Large intestine (tissue), 3 donors: Measurements from ENCODE around the gene STUM. TPM values are rescaled to one million over a fixed set of nuclear protein-coding genes. Genes with fewer than 3 reads are reported as not detected.
"Not testable (repeated sequence)": the region's sequence is repeated elsewhere in the genome, so short reads cannot be mapped to it uniquely, and the experiment has no call there.

ENCODE experiments used
- DNase-seq, 2 donors: peaks; one replicate each; pipeline versions ENCODE4 v3.0.0 to v3.0.0-alpha.2; 2013
- H3K27ac ChIP-seq: one replicate; pipeline ENCODE4 v1.5.1; 2013; ENCODE audit warnings: low read length
- H3K27me3 ChIP-seq: 2 replicates; pipeline ENCODE4 v1.6.1; 2013; ENCODE audit warnings: low read length; ENCODE audit not compliant: control insufficient read depth, insufficient read depth
- H3K36me3 ChIP-seq: 2 replicates; pipeline ENCODE4 v1.6.1; 2013; ENCODE audit warnings: low read length; ENCODE audit not compliant: control insufficient read depth, insufficient read depth
- H3K4me1 ChIP-seq: one replicate; pipeline ENCODE4 v1.6.1; 2013; ENCODE audit warnings: low read length; ENCODE audit not compliant: control insufficient read depth, insufficient read depth
- H3K4me3 ChIP-seq: one replicate; pipeline ENCODE4 v1.5.1; 2013; ENCODE audit warnings: low read length
- H3K9me3 ChIP-seq: one replicate; pipeline ENCODE4 v1.6.1; 2013; ENCODE audit warnings: mild to moderate bottlenecking, low read depth, low read length, moderate library complexity; ENCODE audit not compliant: control insufficient read depth
- WGBS: methylation state at CpG from one replicate; pipeline ENCODE4 v1.1.5; 2013; ENCODE audit warnings: low lambda C conversion rate; ENCODE audit not compliant: insufficient coverage; 5-methylcytosine and 5-hydroxymethylcytosine counted together
- polyA plus RNA-seq: library from polyadenylated mRNA; unstranded; fragments of 120-200 nt; gene quantifications from one replicate; pipeline ENCODE4 v1.2.1, GENCODE V29; 2013

STUM gene
- polyA plus RNA-seq, 1 donor = 8.2 TPM

DNA sequence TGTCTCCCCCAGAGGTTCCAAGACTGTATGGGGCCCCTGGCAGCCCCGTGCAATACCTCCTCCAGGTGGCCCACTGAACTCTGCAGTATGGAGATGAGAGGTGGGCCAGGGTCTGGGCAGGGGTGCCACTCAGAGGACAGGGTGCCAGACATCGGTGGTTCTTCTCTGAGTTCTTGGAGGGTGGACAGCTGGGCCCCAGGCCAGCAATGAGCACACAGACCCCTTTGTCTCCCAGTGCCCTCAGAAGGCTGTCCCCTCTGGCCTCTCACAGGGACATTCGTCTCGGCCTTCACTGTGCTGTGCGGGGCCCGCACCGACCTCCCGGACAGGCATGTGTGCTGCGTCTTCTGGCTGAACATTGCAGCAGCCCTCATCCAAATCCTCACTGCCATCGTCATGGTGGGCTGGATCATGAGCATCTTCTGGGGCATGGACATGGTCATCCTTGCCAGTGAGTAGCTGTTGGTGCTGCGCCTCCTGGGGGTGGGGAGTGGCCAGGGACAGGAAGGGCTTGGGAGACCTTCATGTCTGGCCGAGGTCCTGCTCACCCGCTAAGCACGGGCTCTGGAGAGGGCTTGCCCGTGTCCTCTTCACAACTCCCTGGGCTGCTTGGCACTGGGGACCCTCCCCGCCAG, 48.1 kb downstream of the STUM start:
- no peaks in the 10 kb centered on the region for H3K9me3 ChIP-seq
- DNase-seq = no peak
- H3K27ac ChIP-seq = no peak overlapping the region
- peaks cover 4% of the 10 kb centered on the region for H3K27me3 ChIP-seq
- WGBS = no CpG with 5 or more reads among the region's 16 CpGs
- H3K4me1 ChIP-seq = no peaks in the 10 kb centered on the region
- H3K4me3 ChIP-seq = no peak overlapping the region
- H3K36me3 ChIP-seq = no peaks in the 10 kb centered on the region

DNA sequence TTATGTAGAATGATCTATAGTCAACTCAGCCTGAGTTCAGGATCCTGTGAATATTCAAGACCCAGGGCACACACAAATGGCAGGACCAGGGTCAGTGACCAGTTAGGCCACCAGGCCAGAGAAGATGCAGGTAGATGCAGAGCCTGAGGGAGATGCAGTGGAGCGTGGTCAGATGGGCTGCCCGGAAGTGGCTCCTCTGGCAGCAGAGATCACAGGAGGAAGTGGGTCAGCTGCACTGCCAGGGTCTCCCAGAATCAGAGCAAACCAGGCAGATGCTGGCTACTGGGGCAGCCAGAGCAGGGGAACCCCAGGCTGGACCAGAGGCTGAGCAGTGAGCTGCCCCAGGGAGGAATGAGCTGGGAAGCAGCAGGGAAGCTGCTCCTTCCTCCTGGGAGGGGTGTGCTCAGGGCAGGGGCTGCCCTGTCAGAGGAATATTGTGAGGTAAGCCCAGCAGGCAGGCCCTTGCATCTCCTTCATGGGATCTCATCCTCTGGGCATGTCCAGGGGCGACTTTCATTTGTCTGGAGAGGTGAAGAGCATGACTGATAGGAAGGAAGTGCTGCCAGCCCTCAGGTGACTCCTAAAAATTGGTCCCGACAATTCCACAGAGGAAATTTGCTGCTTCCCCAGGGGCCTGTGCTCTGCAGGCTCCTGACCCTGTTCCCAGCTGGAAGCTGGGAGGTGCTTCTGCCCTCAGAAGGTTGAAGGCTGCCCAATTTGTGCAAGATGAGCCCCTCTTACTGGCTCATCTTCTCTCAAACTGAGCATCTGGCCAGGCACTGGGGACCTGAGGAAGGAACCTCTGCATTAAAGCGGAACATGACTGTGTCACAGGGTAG, 49.3 kb downstream of the STUM start:
- Histone ChIP-seq H3K27me3 (peaks cover 4% of the 10 kb centered on the region), H3K27ac (no peak overlapping the region), H3K36me3 (no peaks in the 10 kb centered on the region), H3K4me1 (no peaks in the 10 kb centered on the region), H3K4me3 (no peak overlapping the region), H3K9me3 (no peaks in the 10 kb centered on the region)
- DNase-seq = no peak
- WGBS = no CpG with 5 or more reads among the region's 5 CpGs

DNA sequence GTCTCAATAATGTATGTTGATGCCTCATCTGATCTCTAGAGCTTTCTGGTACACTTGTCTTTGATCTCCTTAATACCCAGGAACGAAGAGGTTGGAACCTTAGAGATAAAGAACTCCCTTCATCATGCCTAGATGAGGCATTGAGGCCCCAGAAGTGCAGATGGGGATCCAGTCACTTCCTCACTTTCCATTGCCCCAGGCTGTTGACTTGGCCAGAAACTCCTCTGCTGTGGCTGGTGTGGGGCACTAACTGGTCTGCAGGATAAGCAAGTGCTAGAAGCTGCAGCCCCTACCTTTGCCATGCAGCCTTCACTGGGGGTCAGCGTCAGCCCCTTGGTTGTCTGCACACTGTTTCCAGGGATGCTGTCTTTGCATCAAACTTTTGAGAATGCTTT, 49.9 kb downstream of the STUM start:
- Histone ChIP-seq H3K4me3 (no peak overlapping the region), H3K36me3 (no peaks in the 10 kb centered on the region), H3K27ac (no peak overlapping the region), H3K9me3 (no peaks in the 10 kb centered on the region), H3K4me1 (no peaks in the 10 kb centered on the region), H3K27me3 (peaks cover 4% of the 10 kb centered on the region)
- no CpG with 5 or more reads among the region's 2 CpGs for WGBS
- DNase-seq = no peak

DNA sequence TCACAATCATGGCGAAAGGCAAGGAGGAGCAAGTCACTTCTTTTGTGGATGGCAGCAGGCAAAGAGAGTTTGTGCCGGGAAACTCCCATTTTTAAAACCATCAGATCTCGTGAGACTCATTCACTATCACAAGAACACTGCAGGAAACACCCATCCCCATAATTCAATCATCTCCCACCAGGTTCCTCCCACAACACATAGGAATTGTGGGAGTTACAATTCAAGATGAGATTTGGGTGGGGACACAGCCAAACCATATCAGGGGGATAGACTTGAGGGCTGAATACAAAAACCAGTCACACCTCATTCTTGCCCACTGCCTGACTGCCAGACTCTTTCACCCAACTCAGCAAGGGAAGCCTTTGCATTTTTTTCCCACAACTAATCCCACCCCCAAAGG, 50.4 kb downstream of the STUM start:
- not testable (repeated sequence) for H3K4me3 ChIP-seq, DNase-seq, H3K27ac ChIP-seq, H3K36me3 ChIP-seq, H3K4me1 ChIP-seq, H3K27me3 ChIP-seq, H3K9me3 ChIP-seq
- WGBS = no CpG with 5 or more reads among the region's 3 CpGs

DNA sequence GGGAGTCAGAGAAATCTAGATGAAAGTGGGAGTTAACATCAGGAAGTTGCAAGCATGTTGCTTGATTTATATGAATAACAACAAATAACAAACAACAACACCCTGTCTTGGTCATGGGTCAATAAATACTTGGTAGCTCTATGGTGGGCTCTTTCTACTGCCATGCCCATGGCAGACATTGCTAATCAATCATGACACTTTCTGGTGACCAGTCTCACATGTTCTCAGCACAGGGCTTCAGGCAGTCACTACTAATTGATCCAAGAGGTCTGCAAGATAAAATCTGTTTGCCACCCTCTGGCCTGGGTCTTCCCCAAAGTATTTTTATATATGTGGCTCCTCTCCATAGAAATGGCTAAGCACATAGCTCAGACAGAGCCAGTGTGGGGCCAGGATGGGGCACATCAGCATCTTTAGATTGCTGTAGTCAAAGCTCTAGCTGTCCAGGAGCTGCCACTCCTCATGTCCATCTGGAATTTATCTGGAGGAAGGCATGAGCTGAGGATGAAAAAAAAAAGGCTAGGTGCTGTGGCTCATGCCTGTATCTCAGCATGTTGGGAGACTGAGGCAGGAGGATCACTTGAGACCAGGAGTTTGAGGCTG, 51.2 kb downstream of the STUM start:
- Histone ChIP-seq H3K27ac (no peak overlapping the region), H3K36me3 (no peaks in the 10 kb centered on the region), H3K4me1 (no peaks in the 10 kb centered on the region), H3K9me3 (no peaks in the 10 kb centered on the region), H3K27me3 (no peaks in the 10 kb centered on the region), H3K4me3 (no peak overlapping the region)
- no peak for DNase-seq

DNA sequence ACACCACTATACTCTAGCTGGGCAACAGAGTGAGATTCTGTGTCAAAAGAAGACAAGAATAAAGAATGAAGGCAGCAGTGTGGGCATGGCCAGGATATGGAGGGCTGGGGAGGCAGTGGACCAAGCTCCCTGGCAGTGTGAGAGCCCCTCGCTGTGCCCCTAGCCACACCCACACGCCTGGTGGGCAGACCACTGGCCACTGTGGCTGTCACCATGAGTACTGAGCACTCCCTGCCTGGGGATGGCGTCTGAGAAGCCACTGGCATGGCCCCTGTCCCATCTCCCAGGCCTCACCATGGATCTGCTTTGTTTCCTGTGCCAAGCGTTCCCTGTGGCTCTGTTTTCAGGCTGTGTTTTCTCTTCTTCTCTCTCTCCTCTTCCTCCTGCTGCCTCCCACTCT, 51.7 kb downstream of the STUM start:
- Histone ChIP-seq H3K4me3 (no peak overlapping the region), H3K9me3 (no peaks in the 10 kb centered on the region), H3K27me3 (no peaks in the 10 kb centered on the region), H3K27ac (no peak overlapping the region), H3K4me1 (no peaks in the 10 kb centered on the region), H3K36me3 (no peaks in the 10 kb centered on the region)
- DNase-seq = no peak
- no CpG with 5 or more reads among the region's 4 CpGs for WGBS

DNA sequence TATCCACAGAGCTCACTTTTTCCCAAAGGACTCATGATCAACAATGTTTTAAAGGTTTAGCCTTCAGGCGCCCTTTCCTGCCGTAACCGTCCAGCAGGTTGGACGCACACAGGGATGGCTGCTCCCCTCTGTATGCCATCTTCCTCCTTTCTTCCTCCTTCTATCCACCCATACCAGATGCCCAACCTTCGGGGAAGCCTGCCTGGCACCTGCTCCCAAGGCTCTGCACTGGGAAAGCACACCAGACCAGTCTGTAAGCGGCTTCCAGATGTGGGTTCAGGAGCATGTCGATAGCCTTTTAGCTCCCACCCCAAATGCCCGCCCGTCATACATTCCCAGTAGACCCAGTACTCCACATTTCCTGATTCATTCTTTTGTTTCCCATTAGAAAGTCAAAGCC, 52.9 kb downstream of the STUM start:
- Histone ChIP-seq H3K36me3 (no peaks in the 10 kb centered on the region), H3K9me3 (no peaks in the 10 kb centered on the region), H3K27ac (no peak overlapping the region), H3K27me3 (no peaks in the 10 kb centered on the region), H3K4me3 (no peak overlapping the region), H3K4me1 (no peaks in the 10 kb centered on the region)
- DNase-seq = no peak
- 92% methylated on average over 7 of the region's 9 CpGs for WGBS

DNA sequence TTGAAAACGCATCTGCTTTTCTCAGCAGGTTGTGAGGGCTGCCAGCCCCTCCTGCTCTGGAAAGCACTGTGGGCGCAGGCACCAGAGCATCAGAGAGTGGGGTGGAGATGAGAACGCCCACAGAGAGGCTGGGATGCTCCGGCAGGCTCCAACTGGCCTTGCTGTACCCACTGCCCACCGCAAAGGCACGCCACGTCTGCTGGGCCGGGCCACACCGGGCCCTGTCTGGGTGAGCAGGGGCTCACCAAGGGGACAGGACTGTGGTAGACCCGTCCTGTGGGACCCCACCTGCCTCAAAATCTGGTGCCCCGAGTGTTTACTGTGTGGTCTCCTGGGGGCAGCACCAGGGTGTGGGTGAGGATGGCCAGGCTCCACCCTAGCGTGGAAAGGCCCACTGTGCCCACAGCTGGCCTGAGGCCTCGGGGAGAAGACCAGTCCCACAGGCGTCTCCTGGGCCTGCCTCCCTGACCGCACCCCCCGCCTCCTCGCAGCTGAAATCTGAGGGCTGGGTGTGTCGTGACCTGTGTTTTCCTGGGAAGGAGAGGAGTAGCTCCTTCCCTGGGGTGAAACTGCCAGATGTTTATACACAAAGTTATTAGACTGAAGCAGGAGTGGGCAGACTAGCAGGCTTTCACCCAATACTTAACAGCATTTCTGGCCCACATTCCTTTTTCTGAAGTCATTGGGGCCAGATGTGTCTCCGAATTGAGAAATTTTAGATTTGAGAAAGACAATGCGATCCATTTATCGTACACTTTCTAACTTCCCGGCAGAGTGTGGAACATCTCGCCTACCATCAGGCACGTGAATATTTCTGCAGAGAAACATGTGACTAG, 53.8 kb downstream of the STUM start:
- DNase-seq = no peak
- WGBS = 52% methylated on average over 5 of the region's 24 CpGs

DNA sequence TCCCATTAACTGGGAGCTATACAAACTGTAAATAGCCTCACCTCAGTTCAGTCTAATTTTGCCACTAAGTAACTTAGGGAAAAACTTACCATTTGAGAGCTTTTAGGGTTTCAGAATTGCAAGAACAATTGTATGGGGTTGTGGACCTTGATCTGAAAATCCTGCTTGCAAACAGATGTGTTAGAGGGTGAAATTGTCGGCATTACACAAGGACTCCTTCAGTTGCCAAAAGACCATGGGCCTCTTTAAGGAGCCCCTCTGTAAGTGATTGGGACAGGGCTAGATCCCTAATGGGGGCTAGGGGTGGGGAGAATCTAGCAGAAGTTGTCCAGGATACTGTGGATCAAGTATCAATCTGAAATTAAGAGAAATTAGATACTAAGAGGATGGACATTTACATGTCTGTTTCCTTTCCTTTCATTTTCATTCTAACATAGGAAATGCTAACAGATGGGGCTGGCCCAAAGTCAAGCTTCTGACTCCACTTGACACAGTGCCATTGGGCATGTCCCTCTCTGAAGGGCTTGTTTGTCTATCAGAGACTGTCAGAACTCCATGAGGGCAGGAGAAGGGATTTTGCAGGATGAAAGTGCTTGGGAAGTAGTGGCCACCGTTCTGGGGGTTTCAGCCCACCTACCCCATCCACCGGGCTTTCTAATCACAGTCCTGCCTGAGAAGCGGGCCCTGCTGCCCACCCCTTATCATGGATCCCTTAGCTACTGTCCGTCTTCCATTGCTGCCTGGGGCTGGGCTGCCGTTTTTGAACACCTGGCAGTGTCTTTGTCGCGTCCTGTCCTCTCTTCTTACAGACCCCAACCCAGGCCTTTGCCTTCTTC, 54.7 kb downstream of the STUM start:
- Histone ChIP-seq H3K27me3 (no peaks in the 10 kb centered on the region), H3K27ac (no peak overlapping the region), H3K36me3 (no peaks in the 10 kb centered on the region), H3K9me3 (no peaks in the 10 kb centered on the region), H3K4me3 (no peak overlapping the region), H3K4me1 (no peaks in the 10 kb centered on the region)
- DNase-seq = no peak
- WGBS = no CpG with 5 or more reads among the region's 8 CpGs

More for the DNA sequence above, 53.8 kb downstream of the STUM start:
- H3K27ac ChIP-seq = no peak overlapping the region
- no peaks in the 10 kb centered on the region for H3K36me3 ChIP-seq
- H3K9me3 ChIP-seq = no peaks in the 10 kb centered on the region
- H3K4me1 ChIP-seq = no peaks in the 10 kb centered on the region
- H3K4me3 ChIP-seq = no peak overlapping the region
- no peaks in the 10 kb centered on the region for H3K27me3 ChIP-seq
